Adrenal gland (tissue), 12 donors: ENCODE results near the gene BCAS3. TPM values are rescaled to one million over a fixed set of nuclear protein-coding genes. Genes with fewer than 3 reads are reported as not detected.
"Not testable (repeated sequence)": the region's sequence is repeated elsewhere in the genome, so short reads cannot be mapped to it uniquely, and the experiment has no call there.

Experiments
- DNase-seq, 7 donors: peaks; one replicate each; pipeline ENCODE4 v3.0.0-alpha.2; 2019 to 2020
- H3K27ac ChIP-seq, 5 donors: fragments of 200-600 bp; sonication (generic) in 4 of 5; 1 replicate in 3 of 5; 2 replicates in 2 of 5; pipeline versions ENCODE4 v1.5.1 to v1.8.0; 2016 to 2020; ENCODE audit warnings: mild to moderate bottlenecking in 1 of 5
- H3K27me3 ChIP-seq: fragments of 200-600 bp; 2 replicates; pipeline ENCODE4 v1.8.0; 2021
- H3K36me3 ChIP-seq, 2 donors: fragments of 200-600 bp; replicated peaks in 1 of 2; 1 replicate in 1 of 2; 2 replicates in 1 of 2; pipeline versions ENCODE4 v1.5.1 to v1.8.0; 2018 to 2022
- H3K4me1 ChIP-seq, 2 donors: fragments of 200-600 bp; replicated peaks in 1 of 2; 1 replicate in 1 of 2; 2 replicates in 1 of 2; pipeline versions ENCODE4 v1.5.1 to v1.8.0; 2018 to 2021
- H3K4me3 ChIP-seq, 4 donors: fragments of 200-600 bp; sonication (generic) in 3 of 4; one replicate each; pipeline ENCODE4 v1.5.1; 2016 to 2018
- H3K9me3 ChIP-seq, 3 donors: fragments of 200-600 bp; sonication (generic) in 1 of 3; replicated peaks in 1 of 3; 1 replicate in 2 of 3; 2 replicates in 1 of 3; pipeline versions ENCODE4 v1.5.1 to v1.8.0; 2016 to 2021
- CTCF ChIP-seq, 6 experiments: fragments of 450-650 bp in 4 of 6; fragments of 200-600 bp in 2 of 6; sonication (generic) in 1 of 6; IDR thresholded peaks; 1 replicate in 5 of 6; 2 replicates in 1 of 6; pipeline versions ENCODE4 v1.5.1 to v1.8.0; 2016 to 2021; ENCODE audit warnings: antibody characterized with exemption in 6 of 6, mild to moderate bottlenecking in 2 of 6, moderate library complexity in 1 of 6
- POLR2A ChIP-seq, 2 donors: fragments of 450-650 bp; IDR thresholded peaks; one replicate each; pipeline ENCODE4 v1.6.1; 2017; ENCODE audit warnings: antibody characterized with exemption in 2 of 2, mild to moderate bottlenecking in 2 of 2, moderate library complexity in 1 of 2
- WGBS, 4 donors: extraction: QIAGEN DNeasy Blood & Tissue Kit in 2 of 4; methylation state at CpG; one replicate each; pipeline versions ENCODE4 v1.1.5 to v1.1.7; 2013 to 2017; 5-methylcytosine and 5-hydroxymethylcytosine counted together
- intact Hi-C, 2 donors: fragments of 100-400 bp; cut with DNase I; formaldehyde crosslinking; loops; one replicate each; pipeline versions ENCODE4 v1.14.1 to v1.15.0; 2022 to 2023
- polyA plus RNA-seq, 3 donors: library from polyadenylated mRNA; stranded (reverse); fragments of 200-250 nt in 2 of 3; fragments of 350-450 nt in 1 of 3; fragmentation: Illumina TruSeq in 1 of 3; extraction: RNeasy Lipid Tissue Mini Kit (QIAGEN cat#74804) in 1 of 3; gene quantifications; one replicate each; pipeline ENCODE4 v1.2.3, GENCODE V29; 2013 to 2014
- total RNA-seq, 9 donors: library from RNA; depleted of rRNA in 4 of 9; stranded (reverse); fragments of >200 nt in 4 of 9; fragments of 120-200 nt in 1 of 9; fragmentation: NEBNext Ultra II Directional in 1 of 9; extraction: Animal tissue kit (Norgen Biotek cat#: 25700) in 1 of 9; gene quantifications; one replicate each; pipeline versions ENCODE4 v1.1.0 to v1.2.4, GENCODE V29; 2013 to 2023
- donor health status: healthy with polysubstance abuse.
- donor health status: Bipolar disorder and iron deficiency.
- donor health status: DM: yes; HTN: yes; CAD: no.
- donor health status: DM: no; HTN: no; CAD: no.
- donor health status: DM: no; HTN: no; CAD: no.
- donor health status: DM: yes; HTN: yes; CAD: no.

BCAS3 gene
- total and polyA plus RNA-seq, 12 donors, result 9.4 to 105 (median 29.0) TPM

GRCh38 chr17:60665602-60666001 is 12.0 kb upstream of the BCAS3 start:
- intact Hi-C loops, result no loop called here
- no peak for DNase-seq
- no peaks in the 10 kb centered on the region for H3K4me1 ChIP-seq
- H3K27me3 ChIP-seq, result no peaks in the 10 kb centered on the region
- H3K4me3 ChIP-seq, result no peak overlapping the region
- no peak for TF ChIP-seq POLR2A (IDR thresholded peaks at IDR 0.05)
- no peak for TF ChIP-seq CTCF (IDR thresholded peaks at IDR 0.05)
- H3K27ac ChIP-seq, result no peak overlapping the region
- no peaks in the 10 kb centered on the region for H3K36me3 ChIP-seq
- 86 to 95% (median 93%) methylated on average over 5 of the region's 5 CpGs for WGBS, 4 donors
- H3K9me3 ChIP-seq, result no peaks in the 10 kb centered on the region

- H3K4me3 ChIP-seq, DNase-seq, intact Hi-C loops, H3K27ac ChIP-seq, H3K27me3 ChIP-seq, H3K36me3 ChIP-seq, H3K4me1 ChIP-seq, H3K9me3 ChIP-seq: not testable (repeated sequence)
- 74 to 83% (median 80%) methylated on average over 7 of the region's 7 CpGs for WGBS, 4 donors
Observed at GRCh38 chr17:60668741-60669140, 8.9 kb upstream of the BCAS3 start.

GRCh38 chr17:60671482-60671881 is 6.2 kb upstream of the BCAS3 start:
- intact Hi-C loops, result no loop called here
- Histone ChIP-seq H3K9me3 (no peaks in the 10 kb centered on the region), H3K4me1 (peaks cover 0 to under 1% of the 10 kb centered on the region in 2 donors), H3K27ac (no peak overlapping the region), H3K27me3 (no peaks in the 10 kb centered on the region), H3K36me3 (no peaks in the 10 kb centered on the region), H3K4me3 (no peak overlapping the region)
- 38 to 54% (median 49%) methylated on average over 2 of the region's 2 CpGs for WGBS, 4 donors
- no peak for TF ChIP-seq CTCF (IDR thresholded peaks at IDR 0.05)
- no peak for TF ChIP-seq POLR2A (IDR thresholded peaks at IDR 0.05)
- DNase-seq, result no peak

GRCh38 chr17:60674637-60675036 is 3.0 kb upstream of the BCAS3 start:
- H3K4me3 ChIP-seq, H3K27ac ChIP-seq, H3K27me3 ChIP-seq, H3K36me3 ChIP-seq, DNase-seq, intact Hi-C loops, H3K9me3 ChIP-seq: not testable (repeated sequence)
- WGBS, 4 donors, result 81 to 91% (median 86%) methylated on average over 7 of the region's 7 CpGs
- peaks cover 8 to 15% of the 10 kb centered on the region in 2 donors for H3K4me1 ChIP-seq

- intact Hi-C loops, result no loop called here
- no peaks in the 10 kb centered on the region for H3K27me3 ChIP-seq
- TF ChIP-seq POLR2A (IDR thresholded peaks at IDR 0.05) (no peak), CTCF (IDR thresholded peaks at IDR 0.05) (no peak)
- H3K27ac ChIP-seq, result no peak overlapping the region
- H3K4me3 ChIP-seq, result no peak overlapping the region
- H3K36me3 ChIP-seq, result no peaks in the 10 kb centered on the region
- no peaks in the 10 kb centered on the region for H3K9me3 ChIP-seq
- H3K4me1 ChIP-seq, result peaks cover 8 to 15% of the 10 kb centered on the region in 2 donors
- WGBS, 4 donors, result 94 to 98% (median 97%) methylated on average over 6 of the region's 6 CpGs
- no peak for DNase-seq
Observed at GRCh38 chr17:60675997-60676396, 1.7 kb upstream of the BCAS3 start.
